HG03520 (cell line): ENCODE results near the gene MCM5.
"Not testable (repeated sequence)": the region's sequence is repeated elsewhere in the genome, so short reads cannot be mapped to it uniquely, and the experiment has no call there.

Experiments
- ATAC-seq: cut with Tn5 transposase; IDR thresholded peaks from one replicate; pipeline ENCODE4 v1.9.1; 2021; ENCODE audit warnings: mild to moderate bottlenecking, moderate library complexity; ENCODE audit not compliant: unreplicated experiment

MCM5 gene

GRCh38 chr22:35399678-35400500 lies at the start of gene MCM5:
Gene MCM5 (plus strand): TSS chr22:35400140. CDS start chr22:35400439, 299 bp downstream.
- peak; percentile 84 for ATAC-seq

GRCh38 chr22:35350539-35351503 lies 49.1 kb upstream of the MCM5 start:
- peak; percentile 63 for ATAC-seq

- ATAC-seq = no peak
Measured at GRCh38 chr22:35352214-35353111, 47.5 kb upstream of the MCM5 start.

- ATAC-seq = no peak
Measured at GRCh38 chr22:35353318-35353717, 46.6 kb upstream of the MCM5 start.

GRCh38 chr22:35354068-35354467 lies 45.9 kb upstream of the MCM5 start:
- no peak for ATAC-seq

- no peak for ATAC-seq
Measured at GRCh38 chr22:35357883-35358621, 41.9 kb upstream of the MCM5 start.

- ATAC-seq = no peak
Measured at GRCh38 chr22:35359380-35360065, 40.4 kb upstream of the MCM5 start.

- no peak for ATAC-seq
Measured at GRCh38 chr22:35361001-35361558, 38.9 kb upstream of the MCM5 start.

GRCh38 chr22:35363566-35364086 lies 36.3 kb upstream of the MCM5 start:
- ATAC-seq = no peak

GRCh38 chr22:35364230-35364629 lies 35.7 kb upstream of the MCM5 start:
- ATAC-seq = not testable (repeated sequence)

GRCh38 chr22:35367331-35367886 lies 32.5 kb upstream of the MCM5 start:
- no peak for ATAC-seq

GRCh38 chr22:35368386-35368785 lies 31.6 kb upstream of the MCM5 start:
- no peak for ATAC-seq

- no peak for ATAC-seq
Measured at GRCh38 chr22:35369996-35370395, 29.9 kb upstream of the MCM5 start.

GRCh38 chr22:35373781-35374180 lies 26.2 kb upstream of the MCM5 start:
- ATAC-seq = no peak

- no peak for ATAC-seq
Measured at GRCh38 chr22:35375031-35375430, 24.9 kb upstream of the MCM5 start.

- no peak for ATAC-seq
Measured at GRCh38 chr22:35375526-35375925, 24.4 kb upstream of the MCM5 start.

GRCh38 chr22:35376728-35377472 lies 23.0 kb upstream of the MCM5 start:
- ATAC-seq = peak; percentile 38

GRCh38 chr22:35377735-35378134 lies 22.2 kb upstream of the MCM5 start:
- ATAC-seq = no peak
